GM23338 (cell line): ENCODE data around the gene OPN1SW. TPM values are rescaled to one million over a fixed set of nuclear protein-coding genes. Genes with fewer than 3 reads are reported as not detected.

Source experiments
- ATAC-seq: fragments of 200-7000 bp; cut with Tn5 transposase; 3 replicates; pipeline ENCODE4 v1.9.1; 2020
- DNase-seq: peaks from one replicate; pipeline ENCODE4 v3.0.0-alpha.2; 2015; ENCODE audit warnings: low spot score
- H2AFZ ChIP-seq: fragments of 200-600 bp; sonication (generic); 2 replicates; pipeline ENCODE4 v1.8.0; 2016; ENCODE audit warnings: antibody characterized with exemption, mild to moderate bottlenecking, moderate library complexity
- H3F3A ChIP-seq: fragments of 200-600 bp; sonication (generic); replicated peaks from 2 replicates; pipeline ENCODE4 v1.8.0; 2017; ENCODE audit warnings: antibody characterized with exemption, mixed run types, low read depth
- H3K27ac ChIP-seq: fragments of 200-600 bp; sonication (generic); 2 replicates; pipeline ENCODE4 v1.6.1; 2016; ENCODE audit warnings: low read depth
- H3K27me3 ChIP-seq: fragments of 200-600 bp; sonication (generic); 2 replicates; pipeline ENCODE4 v1.8.0; 2016; ENCODE audit warnings: mild to moderate bottlenecking, mixed run types, moderate library complexity; ENCODE audit not compliant: insufficient read depth
- H3K36me3 ChIP-seq: fragments of 200-600 bp; sonication (generic); 2 replicates; pipeline ENCODE4 v1.8.0; 2016; ENCODE audit warnings: mild to moderate bottlenecking; ENCODE audit not compliant: insufficient read depth
- H3K4me1 ChIP-seq: fragments of 200-600 bp; sonication (generic); 2 replicates; pipeline ENCODE4 v1.8.0; 2016; ENCODE audit warnings: mild to moderate bottlenecking, moderate library complexity; ENCODE audit not compliant: insufficient read depth
- H3K4me2 ChIP-seq: fragments of 200-600 bp; sonication (generic); 2 replicates; pipeline ENCODE4 v1.7.1; 2017; ENCODE audit warnings: mixed run types
- H3K4me3 ChIP-seq: fragments of 200-600 bp; sonication (generic); 2 replicates; pipeline ENCODE4 v1.6.1; 2016; ENCODE audit warnings: mixed run types
- H3K79me2 ChIP-seq: fragments of 200-600 bp; sonication (generic); replicated peaks from 2 replicates; pipeline ENCODE4 v1.8.0; 2017; ENCODE audit warnings: mild to moderate bottlenecking; ENCODE audit not compliant: insufficient read depth
- H3K9me2 ChIP-seq: fragments of 200-600 bp; sonication (generic); 2 replicates; pipeline ENCODE4 v1.8.0; 2017; ENCODE audit not compliant: insufficient read depth
- H4K20me1 ChIP-seq: fragments of 200-600 bp; sonication (generic); replicated peaks from 2 replicates; pipeline ENCODE4 v1.8.0; 2017; ENCODE audit warnings: mild to moderate bottlenecking; ENCODE audit not compliant: insufficient read depth
- H3K27ac Mint-ChIP-seq: 2 replicates; pipeline ENCODE4 v1.8.0; 2020; ENCODE audit warnings: inconsistent platforms, mild to moderate bottlenecking, moderate library complexity, mixed read lengths
- H3K27me3 Mint-ChIP-seq: 3 replicates; pipeline ENCODE4 v1.8.0; 2022; ENCODE audit warnings: low read depth, mild to moderate bottlenecking, moderate library complexity, mixed read lengths, inconsistent platforms; ENCODE audit not compliant: insufficient read depth, poor library complexity
- H3K36me3 Mint-ChIP-seq: 3 replicates; pipeline ENCODE4 v1.8.0; 2021; ENCODE audit warnings: low read depth, mild to moderate bottlenecking, inconsistent platforms, moderate library complexity, mixed read lengths
- H3K4me1 Mint-ChIP-seq: 3 replicates; pipeline ENCODE4 v1.8.0; 2020; ENCODE audit warnings: mild to moderate bottlenecking, inconsistent platforms, mixed read lengths
- H3K4me3 Mint-ChIP-seq: 3 replicates; pipeline ENCODE4 v1.8.0; 2021; ENCODE audit warnings: moderate library complexity, mild to moderate bottlenecking, inconsistent platforms, mixed read lengths
- H3K9me3 Mint-ChIP-seq: 3 replicates; pipeline ENCODE4 v1.8.0; 2020; ENCODE audit warnings: moderate library complexity, mild to moderate bottlenecking, inconsistent platforms, mixed read lengths
- NANOG ChIP-seq: IDR thresholded peaks from 2 replicates; pipeline ENCODE4 v1.6.1; 2016; ENCODE audit warnings: antibody characterized with exemption, borderline replicate concordance
- ZNF331 ChIP-seq: fragments of 250-450 bp; sonication (Bioruptor Pico); IDR thresholded peaks from 2 replicates; pipeline ENCODE4 v1.5.0; 2020; ENCODE audit warnings: low read depth, mild to moderate bottlenecking, moderate library complexity
- polyA plus RNA-seq: library from polyadenylated mRNA; unstranded; fragments of >200 nt; fragmentation: Nextera tagmentation; extraction: Ambion mirVana; gene quantifications from 2 replicates; pipeline ENCODE4 v1.2.1, GENCODE V29; 2016
- total RNA-seq: library from RNA; depleted of rRNA; stranded (reverse); fragments of >200 nt; shearing (Covaris generic); gene quantifications from 2 replicates; pipeline ENCODE4 v1.2.3, GENCODE V29; 2014
- TF ChIP-seq, protein P1 (sequence below): fragments of 250-450 bp; sonication (Bioruptor Pico); IDR thresholded peaks from 2 replicates; pipeline ENCODE4 v1.5.0; 2020; ENCODE audit warnings: mild to moderate bottlenecking, moderate library complexity
- TF ChIP-seq, protein P2 (sequence below): IDR thresholded peaks from 2 replicates; pipeline ENCODE4 v1.6.1; 2016; ENCODE audit warnings: antibody characterized with exemption

OPN1SW gene
- total and polyA plus RNA-seq, 2 experiments from 2014 or later = 0.50 TPM; not detected in 1

- TF ChIP-seq, protein P1, sequence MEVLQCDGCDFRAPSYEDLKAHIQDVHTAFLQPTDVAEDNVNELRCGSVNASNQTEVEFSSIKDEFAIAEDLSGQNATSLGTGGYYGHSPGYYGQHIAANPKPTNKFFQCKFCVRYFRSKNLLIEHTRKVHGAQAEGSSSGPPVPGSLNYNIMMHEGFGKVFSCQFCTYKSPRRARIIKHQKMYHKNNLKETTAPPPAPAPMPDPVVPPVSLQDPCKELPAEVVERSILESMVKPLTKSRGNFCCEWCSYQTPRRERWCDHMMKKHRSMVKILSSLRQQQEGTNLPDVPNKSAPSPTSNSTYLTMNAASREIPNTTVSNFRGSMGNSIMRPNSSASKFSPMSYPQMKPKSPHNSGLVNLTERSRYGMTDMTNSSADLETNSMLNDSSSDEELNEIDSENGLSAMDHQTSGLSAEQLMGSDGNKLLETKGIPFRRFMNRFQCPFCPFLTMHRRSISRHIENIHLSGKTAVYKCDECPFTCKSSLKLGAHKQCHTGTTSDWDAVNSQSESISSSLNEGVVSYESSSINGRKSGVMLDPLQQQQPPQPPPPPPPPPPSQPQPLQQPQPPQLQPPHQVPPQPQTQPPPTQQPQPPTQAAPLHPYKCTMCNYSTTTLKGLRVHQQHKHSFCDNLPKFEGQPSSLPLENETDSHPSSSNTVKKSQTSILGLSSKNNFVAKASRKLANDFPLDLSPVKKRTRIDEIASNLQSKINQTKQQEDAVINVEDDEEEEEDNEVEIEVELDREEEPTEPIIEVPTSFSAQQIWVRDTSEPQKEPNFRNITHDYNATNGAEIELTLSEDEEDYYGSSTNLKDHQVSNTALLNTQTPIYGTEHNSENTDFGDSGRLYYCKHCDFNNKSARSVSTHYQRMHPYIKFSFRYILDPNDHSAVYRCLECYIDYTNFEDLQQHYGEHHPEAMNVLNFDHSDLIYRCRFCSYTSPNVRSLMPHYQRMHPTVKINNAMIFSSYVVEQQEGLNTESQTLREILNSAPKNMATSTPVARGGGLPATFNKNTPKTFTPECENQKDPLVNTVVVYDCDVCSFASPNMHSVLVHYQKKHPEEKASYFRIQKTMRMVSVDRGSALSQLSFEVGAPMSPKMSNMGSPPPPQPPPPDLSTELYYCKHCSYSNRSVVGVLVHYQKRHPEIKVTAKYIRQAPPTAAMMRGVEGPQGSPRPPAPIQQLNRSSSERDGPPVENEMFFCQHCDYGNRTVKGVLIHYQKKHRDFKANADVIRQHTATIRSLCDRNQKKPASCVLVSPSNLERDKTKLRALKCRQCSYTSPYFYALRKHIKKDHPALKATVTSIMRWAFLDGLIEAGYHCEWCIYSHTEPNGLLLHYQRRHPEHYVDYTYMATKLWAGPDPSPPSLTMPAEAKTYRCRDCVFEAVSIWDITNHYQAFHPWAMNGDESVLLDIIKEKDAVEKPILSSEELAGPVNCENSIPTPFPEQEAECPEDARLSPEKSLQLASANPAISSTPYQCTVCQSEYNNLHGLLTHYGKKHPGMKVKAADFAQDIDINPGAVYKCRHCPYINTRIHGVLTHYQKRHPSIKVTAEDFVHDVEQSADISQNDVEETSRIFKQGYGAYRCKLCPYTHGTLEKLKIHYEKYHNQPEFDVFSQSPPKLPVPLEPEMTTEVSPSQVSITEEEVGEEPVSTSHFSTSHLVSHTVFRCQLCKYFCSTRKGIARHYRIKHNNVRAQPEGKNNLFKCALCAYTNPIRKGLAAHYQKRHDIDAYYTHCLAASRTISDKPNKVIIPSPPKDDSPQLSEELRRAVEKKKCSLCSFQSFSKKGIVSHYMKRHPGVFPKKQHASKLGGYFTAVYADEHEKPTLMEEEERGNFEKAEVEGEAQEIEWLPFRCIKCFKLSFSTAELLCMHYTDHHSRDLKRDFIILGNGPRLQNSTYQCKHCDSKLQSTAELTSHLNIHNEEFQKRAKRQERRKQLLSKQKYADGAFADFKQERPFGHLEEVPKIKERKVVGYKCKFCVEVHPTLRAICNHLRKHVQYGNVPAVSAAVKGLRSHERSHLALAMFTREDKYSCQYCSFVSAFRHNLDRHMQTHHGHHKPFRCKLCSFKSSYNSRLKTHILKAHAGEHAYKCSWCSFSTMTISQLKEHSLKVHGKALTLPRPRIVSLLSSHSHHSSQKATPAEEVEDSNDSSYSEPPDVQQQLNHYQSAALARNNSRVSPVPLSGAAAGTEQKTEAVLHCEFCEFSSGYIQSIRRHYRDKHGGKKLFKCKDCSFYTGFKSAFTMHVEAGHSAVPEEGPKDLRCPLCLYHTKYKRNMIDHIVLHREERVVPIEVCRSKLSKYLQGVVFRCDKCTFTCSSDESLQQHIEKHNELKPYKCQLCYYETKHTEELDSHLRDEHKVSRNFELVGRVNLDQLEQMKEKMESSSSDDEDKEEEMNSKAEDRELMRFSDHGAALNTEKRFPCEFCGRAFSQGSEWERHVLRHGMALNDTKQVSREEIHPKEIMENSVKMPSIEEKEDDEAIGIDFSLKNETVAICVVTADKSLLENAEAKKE (CRISPR knock-in tag) = no peak
- peak; percentile 29; the same call in 1 of the 2 replicates for TF ChIP-seq ZNF331 (CRISPR knock-in tag)
Measured at GRCh38 chr7:128783143-128783861, 7.7 kb upstream of the OPN1SW start (continued).

DNA sequence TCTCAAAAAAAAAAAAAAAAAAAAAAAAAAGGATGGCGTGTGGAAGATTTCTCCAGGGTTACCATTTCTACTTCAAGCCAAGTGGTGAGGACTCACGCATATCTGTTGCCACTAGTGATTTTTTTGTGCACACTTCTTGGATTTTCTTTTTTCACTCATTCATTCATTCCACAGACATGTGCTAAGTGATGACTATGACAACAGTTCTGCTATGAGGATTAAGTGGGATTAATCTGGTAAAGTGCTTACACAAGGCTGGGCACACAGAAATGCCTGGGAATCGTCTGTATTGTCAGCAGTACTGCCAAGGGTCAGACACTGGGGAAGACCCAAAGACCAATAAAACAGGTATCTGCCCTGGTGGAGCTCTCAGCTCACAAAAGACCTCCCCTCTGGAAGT is 6.3 kb upstream of the OPN1SW start:
- Histone ChIP-seq H3K79me2 (no peaks in the 10 kb centered on the region), H3F3A (0 out of 2 replicates have a peak, but pooled peaks cover 3% of the 10 kb centered on the region), H3K9me2 (no peaks in the 10 kb centered on the region), H3K27me3 (no peaks in the 10 kb centered on the region), H3K4me1 (no peaks in the 10 kb centered on the region), H4K20me1 (no peaks in the 10 kb centered on the region), H3K4me2 (peak overlapping the region; percentile 75; the same call in 1 of the 2 replicates), H3K36me3 (no peaks in the 10 kb centered on the region), H3K4me3 (peak overlapping the region; percentile 77; the same call in 1 of the 2 replicates), H3K27ac (no peak overlapping the region), H2AFZ (no peak overlapping the region)
- Mint-ChIP-seq H3K4me3 (no peak overlapping the region), H3K9me3 (peaks cover 20% of the 10 kb centered on the region), H3K27ac (no peak overlapping the region), H3K4me1 (peaks cover 12% of the 10 kb centered on the region), H3K36me3 (peaks cover 4% of the 10 kb centered on the region; the same call in 1 of the 3 replicates), H3K27me3 (peaks cover 11% of the 10 kb centered on the region)
- DNase-seq (no peak), ATAC-seq (no peak)
- TF ChIP-seq, protein P2, sequence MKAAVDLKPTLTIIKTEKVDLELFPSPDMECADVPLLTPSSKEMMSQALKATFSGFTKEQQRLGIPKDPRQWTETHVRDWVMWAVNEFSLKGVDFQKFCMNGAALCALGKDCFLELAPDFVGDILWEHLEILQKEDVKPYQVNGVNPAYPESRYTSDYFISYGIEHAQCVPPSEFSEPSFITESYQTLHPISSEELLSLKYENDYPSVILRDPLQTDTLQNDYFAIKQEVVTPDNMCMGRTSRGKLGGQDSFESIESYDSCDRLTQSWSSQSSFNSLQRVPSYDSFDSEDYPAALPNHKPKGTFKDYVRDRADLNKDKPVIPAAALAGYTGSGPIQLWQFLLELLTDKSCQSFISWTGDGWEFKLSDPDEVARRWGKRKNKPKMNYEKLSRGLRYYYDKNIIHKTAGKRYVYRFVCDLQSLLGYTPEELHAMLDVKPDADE = no peak
- TF ChIP-seq, protein P1 (CRISPR knock-in tag) = no peak
- no peak for TF ChIP-seq ZNF331 (CRISPR knock-in tag)
- no peak for TF ChIP-seq NANOG
